Stimulated activated CD4-positive, alpha-beta T cell treated with anti-CD3 and anti-CD28 coated beads, Interleukin-15, amount 100 ng/mL, for 24 hours (primary cell): ENCODE data around the gene ZC3H11A.
"Not testable (repeated sequence)": the region's sequence is repeated elsewhere in the genome, so short reads cannot be mapped to it uniquely, and the experiment has no call there.

ENCODE experiments used
- DNase-seq: peaks from one replicate; pipeline ENCODE4 v3.0.0-alpha.2; 2020

The ZC3H11A gene

GRCh38 chr1:203789966-203790365 lies 5.5 kb upstream of the ZC3H11A start:
- DNase-seq: no peak

GRCh38 chr1:203791498-203791897 lies 3.9 kb upstream of the ZC3H11A start:
- DNase-seq: no peak

GRCh38 chr1:203792486-203792885 lies 2.9 kb upstream of the ZC3H11A start:
- DNase-seq: no peak

GRCh38 chr1:203793561-203793960 lies 1.9 kb upstream of the ZC3H11A start:
- not testable (repeated sequence) for DNase-seq

GRCh38 chr1:203794764-203795440 lies 521 bp upstream of the ZC3H11A start:
- no peak for DNase-seq

GRCh38 chr1:203796236-203796605 lies 798 bp downstream of the ZC3H11A start:
- DNase-seq: peak; percentile 50

GRCh38 chr1:203797216-203797615 lies 1.8 kb downstream of the ZC3H11A start:
- DNase-seq: no peak

- no peak for DNase-seq
Observed at GRCh38 chr1:203797948-203798655, 2.7 kb downstream of the ZC3H11A start.

- DNase-seq: no peak
Observed at GRCh38 chr1:203799157-203799556, 3.7 kb downstream of the ZC3H11A start.

- no peak for DNase-seq
Observed at GRCh38 chr1:203799971-203800370, 4.5 kb downstream of the ZC3H11A start.

GRCh38 chr1:203805689-203806088 lies 10.3 kb downstream of the ZC3H11A start:
- DNase-seq: no peak

GRCh38 chr1:203807196-203807595 lies 11.8 kb downstream of the ZC3H11A start:
- no peak for DNase-seq

- DNase-seq: no peak
Observed at GRCh38 chr1:203813581-203814341, 18.3 kb downstream of the ZC3H11A start.

- no peak for DNase-seq
Observed at GRCh38 chr1:203818399-203818798, 23.0 kb downstream of the ZC3H11A start.

- DNase-seq: no peak
Observed at GRCh38 chr1:203823306-203823705, 27.9 kb downstream of the ZC3H11A start.

- no peak for DNase-seq
Observed at GRCh38 chr1:203826175-203826574, 30.8 kb downstream of the ZC3H11A start.

- DNase-seq: no peak
Observed at GRCh38 chr1:203828002-203828401, 32.6 kb downstream of the ZC3H11A start.

GRCh38 chr1:203828503-203828902 lies 33.1 kb downstream of the ZC3H11A start:
- no peak for DNase-seq

GRCh38 chr1:203829247-203829646 lies 33.8 kb downstream of the ZC3H11A start:
- DNase-seq: not testable (repeated sequence)

GRCh38 chr1:203835476-203835875 lies 40.1 kb downstream of the ZC3H11A start:
- DNase-seq: no peak

GRCh38 chr1:203839081-203839480 lies 43.7 kb downstream of the ZC3H11A start:
- DNase-seq: no peak

GRCh38 chr1:203840208-203840808 lies 44.9 kb downstream of the ZC3H11A start:
- DNase-seq: no peak

- no peak for DNase-seq
Observed at GRCh38 chr1:203842559-203842876, 47.1 kb downstream of the ZC3H11A start.

GRCh38 chr1:203843435-203843834 lies 48.0 kb downstream of the ZC3H11A start:
- no peak for DNase-seq
